Tibial nerve (tissue), 4 donors: Measurements from ENCODE around the gene SHC2.

Source experiments
- CTCF ChIP-seq, 5 experiments: fragments of 200-600 bp in 3 of 5; fragments of 450-650 bp in 2 of 5; sonication (generic) in 3 of 5; IDR thresholded peaks; one replicate each; pipeline ENCODE4 v1.5.1; 2016 to 2019; ENCODE audit warnings: antibody characterized with exemption in 5 of 5, mild to moderate bottlenecking in 3 of 5, moderate library complexity in 2 of 5
- EP300 ChIP-seq, 2 donors: sonication (generic); formaldehyde crosslinking; IDR thresholded peaks; one replicate each; pipeline ENCODE4 v1.6.1; 2017; ENCODE audit warnings: antibody characterized with exemption in 2 of 2, mild to moderate bottlenecking in 1 of 2
- POLR2A ChIP-seq, 2 donors: fragments of 450-650 bp; IDR thresholded peaks; one replicate each; pipeline ENCODE4 v1.6.1; 2017; ENCODE audit warnings: antibody characterized with exemption in 2 of 2, mild to moderate bottlenecking in 2 of 2, moderate library complexity in 2 of 2

GRCh38 chr19:397941-398706, 62.7 kb downstream of the SHC2 start:
- TF ChIP-seq CTCF (IDR thresholded peaks at IDR 0.05) (no peak), EP300 (IDR thresholded peaks at IDR 0.05) (no peak), POLR2A (IDR thresholded peaks at IDR 0.05) (no peak)
